NCI-H446 treated with DMSO at 0.1 percent for 48 hours (cell line): ENCODE data around the gene HSPBP1.
"Not testable (repeated sequence)": the region's sequence is repeated elsewhere in the genome, so short reads cannot be mapped to it uniquely, and the experiment has no call there.

Experiments used
- DNase-seq: peaks from one replicate; lab custom pipeline; 2025; lab: John Stamatoyannopoulos, UW

HSPBP1 gene

DNA sequence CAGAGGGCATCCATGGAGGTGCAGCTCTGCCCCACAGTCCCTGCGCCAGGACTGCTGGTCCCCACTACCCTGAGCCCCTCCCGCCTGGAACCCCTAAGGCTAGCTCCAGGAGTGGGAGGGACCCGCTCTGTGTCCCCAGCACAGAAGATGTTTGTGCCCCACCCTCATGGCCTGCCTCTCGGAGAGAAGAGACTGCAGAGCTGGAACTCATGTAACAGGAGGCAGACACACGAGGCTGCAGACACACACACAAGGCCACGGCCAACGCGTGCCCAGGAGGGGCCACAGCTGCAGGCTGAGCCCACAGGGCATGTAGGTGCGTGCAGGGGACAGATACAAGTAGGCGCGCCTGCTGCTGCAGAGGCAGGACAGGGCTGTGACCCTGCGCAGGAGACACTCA is 40.9 kb downstream of the HSPBP1 start:
- no peak for DNase-seq

DNA sequence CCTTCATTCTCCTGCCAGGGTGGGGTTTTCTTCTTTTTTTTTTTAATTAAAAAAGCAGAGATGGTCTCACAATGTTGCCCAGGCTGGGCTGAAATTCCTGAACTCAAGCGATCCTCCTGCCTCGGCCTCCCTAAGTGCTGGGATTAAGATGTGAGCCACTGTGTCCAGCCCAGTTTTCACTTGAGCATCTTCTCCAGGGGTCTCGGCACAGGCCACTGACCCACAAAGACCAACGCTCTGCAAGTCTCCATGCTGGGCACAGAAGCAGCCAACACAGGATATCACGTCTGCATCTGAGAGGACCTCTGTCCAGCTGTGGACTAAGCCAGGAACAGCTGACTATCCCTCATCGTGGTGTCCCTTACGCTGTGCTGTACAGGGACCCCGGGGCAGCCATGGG is 41.9 kb downstream of the HSPBP1 start:
- DNase-seq, result no peak

DNA sequence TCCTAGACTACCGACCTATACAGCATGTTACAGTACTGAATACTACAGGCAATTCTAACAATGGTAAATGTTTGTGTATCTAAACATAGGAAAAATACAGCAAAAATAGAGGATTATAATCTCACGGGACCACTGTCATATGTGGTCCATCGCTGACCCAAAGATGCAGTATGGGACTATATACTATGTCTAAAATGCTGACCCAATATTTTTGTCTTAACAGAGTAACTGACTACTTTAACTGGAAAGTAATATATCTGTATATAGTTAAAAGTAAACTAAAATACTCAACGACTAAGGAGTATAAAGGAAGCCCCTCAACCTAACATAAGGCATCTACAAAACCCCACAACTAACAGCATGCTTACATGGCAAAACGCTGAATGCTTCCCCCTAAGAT is 46.9 kb downstream of the HSPBP1 start:
- DNase-seq, result no peak

DNA sequence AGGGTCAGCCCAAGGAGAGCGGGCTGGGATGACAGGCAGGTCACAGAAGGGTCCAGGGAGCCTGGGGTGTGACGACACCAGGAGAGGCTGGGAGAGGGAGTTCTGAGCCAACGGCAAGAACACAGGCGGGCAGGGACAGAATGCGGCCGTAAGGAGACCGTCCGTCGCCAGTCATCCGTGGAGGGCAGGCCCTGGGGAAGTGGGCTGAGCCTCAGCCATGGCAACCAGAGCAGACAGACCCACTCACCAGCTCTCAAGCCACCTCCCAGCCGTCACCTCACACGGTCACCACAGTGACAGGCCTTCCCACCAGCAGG is 47.7 kb downstream of the HSPBP1 start:
- DNase-seq, result no peak

DNA sequence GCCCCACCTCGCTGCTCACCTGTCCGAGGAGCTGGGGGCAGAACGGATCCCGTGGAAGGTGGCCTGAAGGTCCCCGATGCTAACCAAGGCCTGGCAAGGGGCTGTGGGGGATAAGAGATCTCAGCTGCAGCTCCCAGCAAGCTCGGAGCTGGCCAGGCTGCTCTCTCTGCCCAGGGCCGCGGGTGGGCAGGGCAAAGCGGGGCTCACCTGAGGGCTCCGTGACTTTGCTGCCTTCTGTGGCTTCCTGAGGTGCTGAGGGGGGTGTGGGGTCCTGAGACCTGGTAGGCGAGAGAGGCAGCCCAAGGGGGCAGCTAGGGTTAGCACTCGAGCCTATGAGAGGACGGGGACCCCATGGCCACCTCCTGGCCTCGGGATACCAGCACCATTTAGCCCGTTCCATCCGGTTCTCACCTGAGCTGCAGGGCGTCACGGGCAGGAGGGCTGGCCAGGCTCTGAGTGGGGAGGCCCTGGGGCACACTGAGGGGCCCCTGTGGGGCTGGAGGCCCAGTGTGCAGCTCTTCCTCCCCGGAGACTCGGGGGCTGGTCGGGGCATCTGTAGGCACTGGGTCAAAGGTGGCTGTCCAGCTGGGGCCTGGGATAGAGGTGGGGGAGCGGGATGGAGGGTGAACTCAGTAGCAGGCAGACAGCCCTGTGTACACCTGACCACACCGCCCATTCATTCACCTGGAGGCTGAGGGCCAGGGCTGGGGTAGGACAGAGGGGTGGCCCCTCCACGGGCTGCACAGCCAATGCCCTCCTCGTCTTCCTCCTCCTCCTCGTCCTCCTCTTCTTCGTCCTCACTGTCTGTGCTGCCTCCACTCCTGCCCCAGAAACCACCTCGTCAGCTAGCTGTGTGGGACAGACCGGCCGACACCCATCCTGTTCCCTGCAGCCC is 48.3 kb downstream of the HSPBP1 start:
- DNase-seq, result no peak

DNA sequence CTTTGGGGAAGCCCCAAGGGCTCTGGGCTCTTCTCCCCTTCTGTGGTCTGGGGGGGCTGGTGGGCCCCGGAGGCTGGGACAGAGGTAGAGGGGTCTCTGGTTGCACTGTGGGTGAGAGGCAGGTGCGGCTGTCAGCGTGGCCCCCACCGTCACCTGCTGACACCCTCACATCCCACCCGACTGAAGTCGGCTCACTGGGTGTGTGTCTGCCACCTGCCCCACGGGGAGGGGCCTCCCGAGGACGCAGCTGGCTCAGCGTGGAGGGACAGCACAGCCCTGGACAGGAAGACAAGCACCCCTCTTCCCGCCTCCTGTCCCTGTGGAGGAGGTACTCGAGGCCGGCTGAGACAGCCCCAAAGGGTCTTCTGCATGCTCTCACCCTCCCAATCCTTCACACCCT is 49.1 kb downstream of the HSPBP1 start:
- DNase-seq, result no peak

DNA sequence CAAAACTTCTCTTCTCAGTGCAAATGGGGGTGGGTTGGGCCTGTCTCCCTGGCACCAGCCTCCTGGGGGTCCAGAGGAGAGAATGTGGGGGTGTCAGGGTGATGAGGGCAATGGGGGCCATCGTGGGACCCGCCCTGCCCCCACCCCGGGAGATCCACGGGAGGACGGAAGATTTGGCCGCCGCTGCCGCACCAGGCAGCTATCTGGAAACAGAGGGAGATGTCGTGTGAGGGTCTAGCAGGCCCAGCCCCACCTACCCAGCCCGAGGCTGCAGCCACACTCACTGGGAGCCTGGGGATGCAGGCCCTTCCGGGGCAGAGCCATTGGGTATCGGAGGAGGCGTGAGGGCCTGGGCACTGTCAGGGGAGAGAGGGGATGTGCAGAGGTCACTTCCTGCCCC is 49.6 kb downstream of the HSPBP1 start:
- DNase-seq, result no peak

DNA sequence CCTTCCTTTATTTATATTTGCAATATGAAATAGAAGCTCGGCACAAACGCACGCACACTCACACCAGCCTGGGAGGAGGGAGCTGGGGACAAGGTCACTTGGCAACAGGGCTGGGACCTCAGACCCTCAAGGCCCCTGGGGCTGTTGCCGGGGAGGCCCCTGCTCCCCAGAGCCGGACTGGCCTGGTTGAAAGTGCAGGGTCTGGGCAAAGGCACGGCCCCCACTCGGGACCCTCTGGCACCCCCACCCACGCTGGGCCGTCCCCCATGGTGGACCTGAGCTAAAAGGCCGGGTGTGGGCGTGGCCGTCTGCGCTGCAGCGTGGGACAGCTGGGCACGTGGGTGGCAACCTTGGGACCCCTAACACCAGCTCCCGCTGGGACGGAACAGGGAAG is 50.1 kb downstream of the HSPBP1 start:
- no peak for DNase-seq

DNA sequence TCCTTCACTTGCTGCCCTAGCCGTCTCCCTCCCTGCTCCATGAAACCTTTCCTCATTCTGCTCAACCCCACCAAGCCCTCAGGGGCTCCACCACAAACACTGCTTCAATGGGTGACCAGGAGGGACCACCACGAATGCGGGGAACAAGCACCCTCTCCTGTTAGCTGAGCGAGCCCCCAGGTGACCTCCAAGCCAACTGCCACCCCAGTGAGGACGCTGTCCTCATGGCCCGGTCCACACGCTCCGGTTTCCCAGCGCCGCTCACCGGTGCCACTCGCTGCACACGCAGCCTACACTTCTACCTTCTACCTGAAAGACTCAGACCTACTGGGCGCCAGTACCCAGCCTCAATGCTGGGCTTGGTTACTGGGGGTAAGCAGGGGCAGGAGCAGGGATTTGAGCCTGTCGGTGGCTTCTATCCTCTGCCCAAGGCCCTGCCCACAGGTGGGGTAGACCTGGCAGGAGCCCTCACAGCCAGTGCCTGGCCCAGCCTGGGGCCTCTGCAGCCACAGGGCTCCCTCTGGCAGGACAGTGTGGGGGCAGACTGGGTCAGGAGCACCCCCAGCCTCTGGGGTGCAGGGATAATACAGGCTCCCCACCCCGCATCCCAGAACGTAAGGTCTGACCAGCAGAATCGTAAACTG is 50.6 kb downstream of the HSPBP1 start:
- no peak for DNase-seq

DNA sequence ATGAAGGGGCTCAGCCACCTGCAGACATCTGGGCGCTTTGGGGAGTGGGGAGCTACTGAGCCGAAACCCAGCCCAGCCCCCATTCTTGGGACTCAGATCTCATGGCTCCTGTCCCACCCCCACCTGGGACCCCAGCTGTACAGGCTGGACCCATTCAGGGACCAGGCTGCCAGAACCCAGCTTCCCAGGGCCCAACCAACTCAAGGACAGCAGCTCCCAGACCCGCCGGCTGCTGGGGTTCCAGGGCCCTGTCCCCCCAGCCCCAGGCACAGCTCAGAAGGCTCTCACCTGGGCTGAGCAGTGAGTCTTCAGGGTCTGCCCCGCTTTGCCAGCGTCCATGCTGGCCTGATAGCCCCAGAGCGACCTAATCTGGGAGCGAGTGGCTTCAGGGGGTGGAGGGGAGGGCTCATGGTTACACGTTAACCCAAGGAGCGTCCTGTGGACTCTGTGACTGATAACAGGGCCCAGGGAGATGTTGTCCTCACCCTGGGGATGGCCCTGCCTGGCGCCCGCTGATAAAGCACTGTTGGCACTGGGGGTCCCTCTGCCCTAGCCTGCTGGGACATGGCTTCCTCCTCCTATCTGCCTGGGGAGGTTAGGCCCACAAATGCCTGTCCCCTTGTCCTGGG is 51.4 kb downstream of the HSPBP1 start, which contains the start of gene TMEM86B:
TMEM86B (minus strand) TSS at position 361 of the 629 bp plus-strand sequence; CDS start at position 339, 22 bp downstream.
- no peak for DNase-seq

DNA sequence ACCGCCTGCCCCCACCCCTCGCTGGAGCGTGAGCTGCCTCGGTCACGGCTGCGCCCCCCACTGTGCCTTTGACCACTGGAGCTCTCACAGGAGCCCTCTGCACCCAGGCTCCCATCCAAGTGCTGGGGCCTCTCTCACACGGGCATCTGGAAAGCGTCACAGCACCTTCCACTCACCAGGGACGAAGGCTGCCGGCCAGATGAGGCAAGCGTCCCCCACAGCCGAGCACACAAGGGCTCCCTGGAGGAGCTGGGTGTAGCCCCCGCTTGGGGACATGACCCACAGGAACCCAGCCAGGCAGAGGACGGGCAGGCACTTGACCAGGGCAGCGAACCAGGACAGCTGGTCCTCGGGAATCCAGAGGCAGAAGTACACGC is 51.9 kb downstream of the HSPBP1 start:
- no peak for DNase-seq

DNA sequence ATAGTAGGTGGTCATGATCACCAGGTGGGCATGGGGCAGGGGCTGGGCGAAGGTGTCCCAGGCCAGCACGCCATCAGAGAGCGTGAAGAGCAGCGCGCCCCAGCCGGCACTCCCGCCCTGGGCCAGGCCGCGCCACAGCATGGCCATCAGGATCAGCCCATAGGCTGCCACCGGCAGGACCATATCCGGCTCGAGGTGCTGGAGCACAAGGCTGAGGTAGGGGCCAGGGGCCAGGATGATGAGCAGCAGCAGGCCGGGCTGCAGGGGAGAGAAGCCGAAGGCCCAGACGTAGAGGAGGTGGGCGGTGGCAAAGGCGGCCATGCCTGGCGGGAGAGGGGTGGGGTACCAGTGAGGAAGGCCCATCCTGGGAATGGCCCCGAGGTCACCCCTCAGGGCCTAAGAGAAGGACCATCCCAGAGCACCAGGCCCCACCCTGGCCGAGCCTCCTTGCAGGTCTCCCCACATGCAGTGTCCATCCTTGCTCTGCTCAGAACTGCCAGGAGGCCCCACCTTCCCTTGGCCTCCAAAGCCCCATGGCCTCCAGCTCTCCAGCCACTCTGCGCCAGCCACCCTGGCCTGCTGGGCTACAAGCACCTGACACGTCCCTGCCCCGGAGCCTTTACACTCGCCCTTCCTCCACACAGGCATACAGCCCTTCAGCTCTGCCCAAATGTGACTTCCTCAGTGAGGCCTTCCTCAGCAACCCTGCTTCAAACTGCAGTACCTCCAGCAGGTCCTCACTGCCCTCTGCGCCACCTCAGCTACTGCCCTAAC is 52.5 kb downstream of the HSPBP1 start:
- DNase-seq, result no peak

DNA sequence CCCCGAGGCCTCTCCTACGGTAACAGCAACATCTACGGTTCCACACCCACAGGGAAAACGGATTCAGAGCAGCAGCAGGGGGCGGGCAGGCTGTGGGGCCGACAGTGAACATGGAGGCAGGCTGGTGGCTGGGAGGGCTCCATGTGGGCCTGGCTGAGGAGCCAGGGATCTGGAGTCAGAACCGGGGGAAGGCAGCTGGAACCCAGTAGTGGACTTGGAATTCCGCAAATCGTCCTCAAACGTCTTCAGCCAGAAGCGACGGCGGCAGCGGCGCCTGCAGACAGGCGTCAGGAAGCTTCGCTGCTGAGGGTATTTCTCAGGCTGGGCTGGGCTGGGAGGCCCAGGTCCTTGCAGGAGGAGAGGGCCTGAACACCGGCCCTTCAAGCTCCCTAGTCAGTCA is 53.1 kb downstream of the HSPBP1 start:
- DNase-seq, result no peak

DNA sequence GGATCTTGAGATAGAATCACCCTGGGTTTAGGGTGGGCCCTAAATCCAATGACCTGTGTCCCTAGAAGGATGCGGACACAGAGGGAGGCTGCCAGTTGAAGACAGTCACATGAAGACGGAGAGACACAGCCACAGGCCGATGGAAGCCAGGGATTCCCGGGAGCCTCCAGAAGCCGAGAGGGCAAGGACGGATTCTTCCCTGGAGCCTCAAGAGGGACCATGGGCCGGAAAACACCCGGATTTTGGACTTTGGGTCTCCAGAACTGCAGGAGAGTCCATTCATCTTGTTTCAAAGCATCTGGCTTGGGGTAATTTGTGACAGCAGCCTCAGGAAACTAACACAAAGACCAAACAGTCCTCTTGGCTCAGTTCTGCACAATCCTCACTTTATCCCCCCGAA is 53.6 kb downstream of the HSPBP1 start:
- no peak for DNase-seq

DNA sequence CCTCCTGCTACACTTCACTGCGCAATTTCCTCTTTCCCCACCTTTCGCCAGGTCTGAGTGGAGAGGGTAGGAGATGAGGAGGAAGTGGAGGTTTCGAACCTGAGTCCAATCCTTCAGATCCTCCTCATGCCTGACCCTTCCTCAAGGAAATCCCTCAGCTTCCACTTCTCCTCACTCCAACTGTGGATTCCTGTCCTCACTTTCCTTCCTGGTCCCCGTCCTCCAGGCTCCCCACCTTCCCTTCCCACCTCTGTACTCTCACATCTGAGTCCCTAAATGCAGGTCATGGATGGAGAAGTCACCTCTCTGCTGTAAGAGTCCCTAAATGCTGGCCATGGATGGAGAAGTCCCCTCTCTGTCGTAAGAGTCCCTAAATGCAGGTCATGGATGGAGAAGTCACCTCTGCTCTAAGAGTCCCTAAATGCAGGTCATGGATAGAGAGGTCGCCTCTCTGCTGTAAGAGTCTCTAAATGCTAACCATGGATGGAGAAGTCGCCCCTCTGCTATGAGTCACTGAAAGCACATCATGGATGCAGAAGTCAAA is 54.4 kb downstream of the HSPBP1 start:
- no peak for DNase-seq

DNA sequence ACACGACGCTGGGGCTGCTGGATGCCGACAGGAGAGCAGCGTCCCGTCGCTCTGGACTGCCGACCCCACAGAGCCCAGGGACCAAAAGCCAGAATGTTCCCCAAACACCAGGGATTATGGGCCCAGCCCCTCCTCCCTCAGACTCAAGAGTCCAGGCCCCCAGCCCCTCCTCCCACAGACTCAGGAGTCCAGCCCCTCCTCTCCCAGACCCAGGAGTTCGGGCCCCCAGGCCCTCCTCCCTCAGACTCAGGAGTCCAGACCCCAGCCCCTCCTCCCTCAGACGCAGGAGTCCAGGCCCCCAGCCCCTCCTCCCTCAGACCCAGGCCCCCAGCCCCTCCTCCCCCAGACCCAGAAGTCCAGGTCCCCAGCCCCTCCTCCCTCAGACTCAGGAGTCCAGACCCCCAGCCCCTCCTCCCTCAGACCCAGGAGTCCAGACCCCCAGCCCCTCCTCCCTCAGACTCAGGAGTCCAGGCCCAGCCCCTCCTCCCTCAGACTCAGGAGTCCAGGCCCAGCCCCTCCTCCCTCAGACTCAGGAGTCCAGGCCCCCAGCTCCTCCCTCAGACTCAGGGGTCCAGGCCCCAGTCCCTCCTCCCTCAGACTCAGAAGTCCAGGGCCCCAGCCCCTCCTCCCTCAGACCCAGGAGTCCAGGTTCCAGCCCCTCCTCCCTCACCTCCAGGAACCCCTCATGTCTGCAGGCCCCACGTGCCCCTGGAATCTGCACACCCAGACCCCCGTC is 55.1 kb downstream of the HSPBP1 start:
- DNase-seq, result not testable (repeated sequence)

DNA sequence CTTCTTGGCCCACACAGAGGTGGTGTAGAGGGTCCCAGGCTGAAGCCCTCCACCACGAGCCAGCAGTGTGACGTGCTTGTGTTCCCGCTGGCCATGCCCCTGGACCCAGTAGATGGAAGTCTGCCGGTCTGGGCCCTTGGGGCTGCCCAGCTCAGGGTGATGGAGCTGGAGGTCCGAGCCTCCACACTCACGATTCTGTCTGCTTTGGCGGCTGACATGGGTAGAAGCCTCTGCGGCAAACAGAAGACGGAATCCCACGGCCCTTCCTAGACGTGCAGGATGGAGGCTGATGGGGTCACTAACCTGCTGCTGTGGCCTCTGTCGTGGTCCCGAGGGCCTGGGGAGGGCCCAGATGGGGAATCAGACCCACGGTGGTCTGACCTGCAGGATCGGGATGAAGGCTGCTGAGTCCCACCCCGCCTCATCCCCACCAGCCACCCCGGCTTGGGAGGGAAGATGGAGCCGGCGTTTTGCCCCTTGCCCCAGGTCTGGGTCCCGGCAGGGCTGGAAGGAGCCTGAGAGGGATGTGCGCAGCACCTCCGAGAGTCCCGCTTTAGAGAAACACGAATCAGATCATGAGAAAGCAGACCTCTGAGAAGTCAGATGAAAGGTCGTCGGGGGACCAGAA is 55.8 kb downstream of the HSPBP1 start:
- DNase-seq, result no peak

DNA sequence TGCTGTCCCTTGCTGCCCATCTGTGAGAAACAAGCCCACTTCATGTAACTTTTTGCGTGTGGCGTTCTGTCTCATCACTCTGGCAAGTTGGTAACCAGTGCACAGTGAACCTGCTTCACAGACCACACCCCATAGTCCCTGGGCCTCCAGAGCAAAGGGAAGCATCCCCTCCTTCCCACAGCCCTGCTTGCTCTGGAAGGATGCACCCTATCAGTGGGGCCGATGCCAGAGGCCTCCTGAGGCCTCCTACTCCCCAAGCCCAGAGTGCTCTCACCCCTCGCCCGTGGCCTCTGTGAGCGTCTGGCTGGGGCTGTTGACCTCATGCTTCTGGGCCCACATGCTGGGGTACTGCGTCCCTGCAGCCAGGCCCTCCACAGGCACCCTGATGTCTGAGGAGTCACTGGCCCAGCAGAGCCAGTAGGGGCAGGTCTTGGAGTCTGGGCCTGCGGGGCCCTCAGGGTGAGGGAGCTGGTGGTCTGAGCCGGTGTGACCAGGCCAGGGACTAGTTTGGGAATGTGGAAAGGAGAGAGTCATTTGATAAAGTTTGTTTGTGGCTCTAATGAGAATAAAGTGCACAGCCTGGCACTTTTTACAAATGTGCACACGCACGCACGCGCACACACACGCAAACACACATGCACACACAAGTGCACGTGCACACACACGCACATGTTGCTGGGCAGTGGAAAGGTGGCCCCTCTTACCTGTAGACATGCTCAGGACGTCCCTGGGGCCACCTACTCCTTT is 56.4 kb downstream of the HSPBP1 start:
- DNase-seq, result no peak

DNA sequence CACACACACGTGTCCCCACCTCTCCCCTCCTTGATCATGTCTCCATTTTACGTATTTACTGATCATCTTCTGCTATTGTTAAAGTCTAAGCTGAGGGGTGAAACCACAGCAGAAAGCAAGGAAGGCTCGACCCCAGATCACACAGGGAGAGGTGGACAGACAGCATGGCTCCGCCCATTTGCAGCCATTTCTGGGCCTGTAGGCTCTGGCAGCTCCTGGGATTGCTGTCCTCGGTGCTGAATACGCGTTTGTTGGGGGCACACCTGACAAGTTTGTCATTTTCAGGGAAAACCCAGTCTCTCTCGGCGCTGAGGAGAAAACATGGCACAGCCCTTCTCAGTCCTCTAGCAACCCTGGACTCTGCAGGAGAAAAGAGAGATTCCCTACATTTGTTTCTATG is 59.4 kb downstream of the HSPBP1 start:
- DNase-seq, result no peak

DNA sequence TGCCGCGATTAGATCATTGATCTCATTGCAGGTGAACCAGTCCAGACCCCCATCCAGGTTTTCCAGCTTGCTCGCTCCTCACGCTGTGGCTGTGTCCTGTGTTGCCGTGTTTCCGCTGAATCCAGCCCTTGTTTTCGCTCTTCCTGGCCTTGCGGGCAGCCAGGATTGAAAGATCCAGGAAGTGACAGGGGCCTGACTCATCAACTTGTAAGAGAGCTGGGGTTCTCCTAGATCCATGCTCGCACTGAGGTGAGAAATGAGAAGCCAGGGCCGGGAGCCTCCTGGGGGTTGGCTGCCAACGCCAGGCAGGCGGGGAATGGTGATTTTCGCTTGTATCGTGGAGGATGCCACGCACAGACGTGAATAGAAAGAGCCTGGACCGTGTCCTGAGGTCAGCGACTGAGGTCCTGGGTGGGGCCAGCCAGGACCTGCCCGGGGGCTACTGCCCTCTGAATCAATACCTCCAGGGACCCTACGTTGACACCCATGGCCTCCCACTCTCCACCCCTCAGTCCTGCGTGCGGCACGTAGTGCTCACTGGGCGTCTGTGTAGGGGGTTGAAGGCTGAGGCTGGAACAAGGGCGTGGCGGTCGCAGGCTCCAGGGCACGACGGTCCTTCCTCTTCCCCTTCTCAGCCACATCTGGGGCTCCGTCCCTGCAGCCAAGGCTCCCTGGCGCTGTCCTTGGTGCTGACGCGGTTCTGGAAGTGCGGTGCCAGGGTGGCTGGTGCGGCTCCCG is 63.3 kb downstream of the HSPBP1 start:
- DNase-seq, result peak; percentile 95
